Neural crest cell (in vitro differentiated cells): ENCODE measurements around the gene RTL1. TPM values are rescaled to one million over a fixed set of nuclear protein-coding genes. Genes with fewer than 3 reads are reported as not detected.

Source experiments
- DNase-seq: peaks from one replicate; pipeline ENCODE4 v3.0.0; 2021; ENCODE audit warnings: low read depth, mixed read lengths, low spot score
- H3K27ac Mint-ChIP-seq: one replicate; pipeline ENCODE4 v1.8.0; 2021; ENCODE audit warnings: mild to moderate bottlenecking, mixed read lengths; ENCODE audit not compliant: unreplicated experiment
- H3K27me3 Mint-ChIP-seq: 2 replicates; pipeline ENCODE4 v1.8.0; 2021; ENCODE audit warnings: low read depth, mild to moderate bottlenecking, mixed read lengths
- H3K36me3 Mint-ChIP-seq: 2 replicates; pipeline ENCODE4 v1.8.0; 2021; ENCODE audit warnings: low read depth, mild to moderate bottlenecking, mixed read lengths
- H3K4me1 Mint-ChIP-seq: 2 replicates; pipeline ENCODE4 v1.8.0; 2021; ENCODE audit warnings: mixed read lengths
- H3K4me3 Mint-ChIP-seq: one replicate; pipeline ENCODE4 v1.8.0; 2021; ENCODE audit warnings: mild to moderate bottlenecking, mixed read lengths
- H3K9me3 Mint-ChIP-seq: 2 replicates; pipeline ENCODE4 v1.8.0; 2021; ENCODE audit warnings: mixed read lengths
- CTCF ChIP-seq: fragments of 200-600 bp; sonication (generic); conservative IDR thresholded peaks from 2 replicates; pipeline ENCODE4 v1.5.0; 2021; ENCODE audit warnings: antibody characterized with exemption, mild to moderate bottlenecking
- total RNA-seq: library from RNA; stranded (reverse); gene quantifications from 2 replicates; pipeline ENCODE4 v1.2.1, GENCODE V29; 2021

Gene RTL1
- total RNA-seq, 1 donor from 2014 or later, result 0.09 TPM

GRCh38 chr14:100893228-100893601, 10.3 kb downstream of the RTL1 start:
- DNase-seq, result no peak
- TF ChIP-seq CTCF, result no peak
- no peak overlapping the region for H3K27ac Mint-ChIP-seq
- no peaks in the 10 kb centered on the region for H3K36me3 Mint-ChIP-seq
- no peak overlapping the region for H3K4me3 Mint-ChIP-seq
- peaks cover 5% of the 10 kb centered on the region for H3K27me3 Mint-ChIP-seq
- H3K4me1 Mint-ChIP-seq, result peaks cover 44% of the 10 kb centered on the region
- no peaks in the 10 kb centered on the region for H3K9me3 Mint-ChIP-seq

GRCh38 chr14:100892496-100893227, 10.9 kb downstream of the RTL1 start:
- Mint-ChIP-seq H3K27me3 (peaks cover 5% of the 10 kb centered on the region), H3K4me3 (no peak overlapping the region)

GRCh38 chr14:100891501-100892445, 11.7 kb downstream of the RTL1 start:
- Mint-ChIP-seq H3K4me1 (peaks cover 43% of the 10 kb centered on the region), H3K36me3 (no peaks in the 10 kb centered on the region), H3K27ac (peak overlapping the region; percentile 17), H3K27me3 (peaks cover 5% of the 10 kb centered on the region), H3K4me3 (no peak overlapping the region), H3K9me3 (no peaks in the 10 kb centered on the region)
- no peak for TF ChIP-seq CTCF
- DNase-seq, result no peak

More at GRCh38 chr14:100892496-100893227, 10.9 kb downstream of the RTL1 start:
- no peaks in the 10 kb centered on the region for H3K36me3 Mint-ChIP-seq
- no peak for TF ChIP-seq CTCF
- no peak for DNase-seq
- H3K9me3 Mint-ChIP-seq, result no peaks in the 10 kb centered on the region
- H3K4me1 Mint-ChIP-seq, result peaks cover 50% of the 10 kb centered on the region
- H3K27ac Mint-ChIP-seq, result peak overlapping the region; percentile 17

DNA sequence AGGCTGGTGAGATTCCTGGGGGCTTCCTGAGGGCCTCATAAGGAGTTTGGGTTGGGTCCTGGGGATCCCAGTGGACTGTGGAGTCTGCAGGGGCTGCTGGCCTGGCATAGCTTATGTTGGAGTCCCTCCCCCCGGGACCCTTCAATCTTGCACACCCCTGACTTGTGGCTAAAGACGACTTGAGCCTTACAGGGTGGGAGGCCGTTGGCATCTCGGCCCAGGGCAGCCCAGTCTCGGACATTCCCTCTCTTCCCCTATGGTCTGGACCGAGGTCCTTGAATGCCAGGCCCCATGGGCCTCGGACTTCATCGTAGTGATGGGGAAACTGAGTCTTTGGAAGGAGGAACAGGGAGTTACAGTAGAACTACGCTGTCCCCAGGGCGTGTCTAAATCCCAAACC, 12.5 kb downstream of the RTL1 start:
- peaks cover 35% of the 10 kb centered on the region for H3K4me1 Mint-ChIP-seq
- TF ChIP-seq CTCF, result no peak
- no peak for DNase-seq
- no peaks in the 10 kb centered on the region for H3K36me3 Mint-ChIP-seq
- peaks cover 3% of the 10 kb centered on the region for H3K27me3 Mint-ChIP-seq
- H3K9me3 Mint-ChIP-seq, result no peaks in the 10 kb centered on the region
- no peak overlapping the region for H3K27ac Mint-ChIP-seq
- H3K4me3 Mint-ChIP-seq, result no peak overlapping the region

DNA sequence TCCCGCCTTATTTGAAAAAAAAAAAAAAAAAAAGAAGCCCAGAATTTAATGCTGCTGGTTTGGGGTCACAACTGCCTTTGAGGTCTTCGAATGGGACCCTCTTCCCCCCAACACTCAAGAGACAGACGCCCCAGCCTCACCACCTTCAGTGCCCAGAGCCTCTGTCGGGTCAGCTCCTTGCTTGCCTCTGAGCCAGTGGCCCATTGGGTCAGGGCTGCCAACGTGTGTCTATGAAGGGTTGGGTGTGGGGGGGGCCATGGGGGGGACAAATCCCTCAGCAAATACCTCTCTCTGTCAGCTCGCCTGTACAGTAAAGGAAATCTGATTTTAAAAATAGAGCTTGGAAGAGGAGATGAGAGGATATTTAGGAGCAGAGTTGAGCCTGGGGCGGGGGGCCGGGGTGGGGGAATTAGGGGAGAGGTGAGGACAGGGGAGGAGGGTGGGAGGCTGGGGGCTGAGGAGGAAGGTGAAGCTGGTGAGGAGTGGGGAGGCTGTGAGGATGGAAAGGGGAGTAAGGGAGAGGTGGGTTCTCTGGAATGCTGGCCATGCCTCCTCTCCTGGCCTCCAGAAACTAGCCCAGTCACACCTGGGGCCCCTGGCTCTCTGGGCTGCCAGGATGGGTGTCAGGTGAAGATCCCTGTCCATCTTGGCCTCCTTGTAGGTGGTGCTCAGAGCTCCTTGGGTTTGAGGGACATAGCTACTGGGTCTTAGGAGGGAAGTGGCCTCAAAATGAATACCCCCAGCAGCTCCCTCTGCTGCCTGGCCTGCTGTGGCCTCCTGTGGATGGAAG, 13.3 kb downstream of the RTL1 start:
- Mint-ChIP-seq H3K27ac (no peak overlapping the region), H3K4me3 (no peak overlapping the region), H3K27me3 (peaks cover 3% of the 10 kb centered on the region), H3K4me1 (peaks cover 32% of the 10 kb centered on the region), H3K36me3 (no peaks in the 10 kb centered on the region), H3K9me3 (peaks cover 3% of the 10 kb centered on the region)
- no peak for DNase-seq
- no peak for TF ChIP-seq CTCF
